ENCODE data around the gene RNU5D-1. TPM values are rescaled to one million over a fixed set of nuclear protein-coding genes. Genes with fewer than 3 reads are reported as not detected.
A peak's percentile ranks its signal among the peaks of the same experiment; 100 is the strongest.

RNU5D-1 gene
- total RNA-seq, 1 donor from 2014 or later: not detected

GRCh38 chr1:44759077-44759476, 28.1 kb upstream of the RNU5D-1 start:
- DNase-seq: no peak
- H3K27me3 ChIP-seq (ENCODE audit: low read depth): no peaks in the 10 kb centered on the region
- no peak overlapping the region for H3K4me3 ChIP-seq
- intact Hi-C loops (cut with micrococcal nuclease): no loop called here
- peaks cover 6% of the 10 kb centered on the region for H3K4me1 ChIP-seq
- H3K27ac ChIP-seq (replicated peaks): no peak overlapping the region
- no peaks in the 10 kb centered on the region for H3K36me3 ChIP-seq
- TF ChIP-seq, protein P1, sequence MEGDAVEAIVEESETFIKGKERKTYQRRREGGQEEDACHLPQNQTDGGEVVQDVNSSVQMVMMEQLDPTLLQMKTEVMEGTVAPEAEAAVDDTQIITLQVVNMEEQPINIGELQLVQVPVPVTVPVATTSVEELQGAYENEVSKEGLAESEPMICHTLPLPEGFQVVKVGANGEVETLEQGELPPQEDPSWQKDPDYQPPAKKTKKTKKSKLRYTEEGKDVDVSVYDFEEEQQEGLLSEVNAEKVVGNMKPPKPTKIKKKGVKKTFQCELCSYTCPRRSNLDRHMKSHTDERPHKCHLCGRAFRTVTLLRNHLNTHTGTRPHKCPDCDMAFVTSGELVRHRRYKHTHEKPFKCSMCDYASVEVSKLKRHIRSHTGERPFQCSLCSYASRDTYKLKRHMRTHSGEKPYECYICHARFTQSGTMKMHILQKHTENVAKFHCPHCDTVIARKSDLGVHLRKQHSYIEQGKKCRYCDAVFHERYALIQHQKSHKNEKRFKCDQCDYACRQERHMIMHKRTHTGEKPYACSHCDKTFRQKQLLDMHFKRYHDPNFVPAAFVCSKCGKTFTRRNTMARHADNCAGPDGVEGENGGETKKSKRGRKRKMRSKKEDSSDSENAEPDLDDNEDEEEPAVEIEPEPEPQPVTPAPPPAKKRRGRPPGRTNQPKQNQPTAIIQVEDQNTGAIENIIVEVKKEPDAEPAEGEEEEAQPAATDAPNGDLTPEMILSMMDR (IDR thresholded peaks at IDR 0.05; ENCODE audit: borderline replicate concordance): no peak
- no peaks in the 10 kb centered on the region for H3K9me3 ChIP-seq (replicated peaks)

DNA sequence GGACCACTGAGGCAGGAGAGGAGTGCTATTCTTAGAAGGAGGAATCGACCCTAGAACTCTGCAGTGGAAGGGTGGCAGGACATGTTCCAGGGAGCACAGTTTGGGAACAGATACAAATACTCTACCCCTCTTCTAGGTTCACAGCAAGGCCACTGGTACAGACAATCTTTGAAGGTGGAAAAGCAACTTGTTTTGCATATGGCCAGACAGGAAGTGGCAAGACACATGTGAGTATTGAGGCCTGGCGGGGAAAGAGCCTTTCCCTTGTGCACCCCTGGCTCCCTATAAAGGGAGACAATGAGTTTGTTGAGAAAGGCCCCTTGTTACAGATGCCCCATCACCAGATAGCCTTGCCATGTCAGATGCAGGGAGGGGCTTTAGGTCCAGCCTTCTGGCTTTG, 26.4 kb upstream of the RNU5D-1 start:
- H3K4me3 ChIP-seq: no peak overlapping the region
- no peaks in the 10 kb centered on the region for H3K27me3 ChIP-seq (ENCODE audit: low read depth)
- H3K4me1 ChIP-seq: peaks cover 6% of the 10 kb centered on the region
- TF ChIP-seq, protein P1 (IDR thresholded peaks at IDR 0.05; ENCODE audit: borderline replicate concordance): no peak
- no peaks in the 10 kb centered on the region for H3K36me3 ChIP-seq
- DNase-seq: no peak
- no peak overlapping the region for H3K27ac ChIP-seq (replicated peaks)
- no peaks in the 10 kb centered on the region for H3K9me3 ChIP-seq (replicated peaks)
- intact Hi-C loops (cut with micrococcal nuclease): no loop called here

DNA sequence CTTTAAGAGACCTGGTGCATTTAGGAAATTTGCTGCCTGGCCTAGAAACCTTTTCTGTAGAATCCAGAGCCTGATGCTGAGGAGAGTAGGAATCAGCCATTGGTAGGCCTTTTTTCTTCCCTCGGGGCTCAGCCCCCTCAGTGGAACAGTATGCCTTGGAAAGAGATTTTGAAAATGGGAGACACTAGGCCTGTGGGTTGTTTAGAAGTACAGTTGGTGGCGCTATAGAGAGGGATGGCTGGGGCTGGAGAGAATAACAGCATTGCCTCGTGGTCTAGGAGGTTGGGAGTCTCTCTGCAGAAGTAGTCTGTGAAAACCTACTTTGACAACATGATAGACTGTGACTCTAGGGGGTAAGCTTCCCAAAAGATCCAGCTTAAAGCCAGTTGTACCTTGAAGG, 16.9 kb upstream of the RNU5D-1 start:
- Histone ChIP-seq H3K27me3 (ENCODE audit: low read depth) (no peaks in the 10 kb centered on the region), H3K36me3 (no peaks in the 10 kb centered on the region), H3K9me3 (replicated peaks) (no peaks in the 10 kb centered on the region), H3K4me1 (no peaks in the 10 kb centered on the region), H3K4me3 (no peak overlapping the region), H3K27ac (replicated peaks) (no peak overlapping the region)
- no peak for DNase-seq
- TF ChIP-seq, protein P1 (IDR thresholded peaks at IDR 0.05; ENCODE audit: borderline replicate concordance): no peak
- intact Hi-C loops (cut with micrococcal nuclease): no loop called here

GRCh38 chr1:44743211-44743610, 12.2 kb upstream of the RNU5D-1 start:
- TF ChIP-seq, protein P1 (IDR thresholded peaks at IDR 0.05; ENCODE audit: borderline replicate concordance): no peak
- H3K9me3 ChIP-seq (replicated peaks): no peaks in the 10 kb centered on the region
- H3K4me3 ChIP-seq: no peak overlapping the region
- no peaks in the 10 kb centered on the region for H3K36me3 ChIP-seq
- no peaks in the 10 kb centered on the region for H3K27me3 ChIP-seq (ENCODE audit: low read depth)
- no peak overlapping the region for H3K27ac ChIP-seq (replicated peaks)
- intact Hi-C loops (cut with micrococcal nuclease): no loop called here
- no peak for DNase-seq
- peaks cover 14% of the 10 kb centered on the region for H3K4me1 ChIP-seq

GRCh38 chr1:44740179-44740617, 9.2 kb upstream of the RNU5D-1 start:
- H3K4me3 ChIP-seq: peak overlapping the region; percentile 74
- TF ChIP-seq, protein P1 (IDR thresholded peaks at IDR 0.05; ENCODE audit: borderline replicate concordance): no peak
- intact Hi-C loops (cut with micrococcal nuclease): no loop called here

More at GRCh38 chr1:44740179-44740617, 9.2 kb upstream of the RNU5D-1 start:
- H3K36me3 ChIP-seq: no peaks in the 10 kb centered on the region
- no peak for DNase-seq
- peaks cover 14% of the 10 kb centered on the region for H3K4me1 ChIP-seq
- H3K27ac ChIP-seq (replicated peaks): no peak overlapping the region
- no peaks in the 10 kb centered on the region for H3K9me3 ChIP-seq (replicated peaks)
- no peaks in the 10 kb centered on the region for H3K27me3 ChIP-seq (ENCODE audit: low read depth)
